Stimulated activated CD4-positive, alpha-beta T cell treated with anti-CD3 and anti-CD28 coated beads, Interleukin-15, amount 100 ng/mL, for 48 hours (primary cell): ENCODE results near the gene CABP1.
A peak's percentile ranks its signal among the peaks of the same experiment; 100 is the strongest.

Source experiments
- DNase-seq, 2 donors: peaks; one replicate each; pipeline ENCODE4 v3.0.0-alpha.2; 2020; ENCODE audit warnings: low read depth in 2 of 2

CABP1 gene

DNA sequence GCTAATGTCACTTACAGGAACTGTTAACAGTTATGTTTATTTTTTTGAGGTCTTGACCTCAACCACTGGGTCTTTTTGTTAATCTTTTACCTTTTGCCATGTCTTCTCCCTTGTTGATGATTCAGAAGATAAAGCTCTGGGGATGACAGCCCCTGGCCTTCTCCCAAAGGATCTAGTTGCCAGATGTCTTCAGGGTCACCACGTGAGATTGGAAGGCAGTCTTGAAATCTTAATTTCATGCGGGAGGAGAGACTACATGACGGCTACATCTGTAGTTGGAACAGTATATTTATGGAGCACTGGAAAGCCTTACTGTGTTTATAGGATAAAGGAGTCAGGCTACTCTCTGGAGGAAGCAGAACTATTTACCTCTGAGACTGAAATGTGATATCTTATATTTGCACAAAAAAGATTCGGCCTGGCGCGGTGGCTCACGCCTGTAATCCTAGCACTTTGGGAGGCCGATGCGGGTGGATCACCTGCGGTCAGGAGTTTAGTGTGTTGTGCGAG is 52.2 kb downstream of the CABP1 start:
- DNase-seq = no peak

GRCh38 chr12:120693848-120694247 is 53.4 kb downstream of the CABP1 start:
- no peak for DNase-seq

DNA sequence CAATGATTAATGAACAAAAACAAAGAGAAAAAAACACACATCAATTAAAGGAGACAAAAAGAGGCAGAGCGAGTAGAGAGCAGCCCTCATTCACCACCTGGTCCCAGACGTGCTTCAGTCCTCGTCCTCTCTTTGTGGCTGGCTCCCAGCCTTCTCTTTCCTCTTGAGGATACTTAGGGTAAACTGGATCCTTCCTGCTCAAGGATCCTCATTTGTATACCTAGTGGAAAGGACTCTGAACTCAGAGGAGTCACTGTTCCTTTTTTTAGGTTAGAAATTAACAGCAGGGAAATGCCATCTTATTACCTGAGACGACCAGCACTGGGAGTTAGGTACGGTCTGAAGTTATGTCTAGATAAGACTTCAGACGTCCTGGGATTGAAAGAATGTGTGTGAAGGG is 56.2 kb downstream of the CABP1 start:
- no peak for DNase-seq

DNA sequence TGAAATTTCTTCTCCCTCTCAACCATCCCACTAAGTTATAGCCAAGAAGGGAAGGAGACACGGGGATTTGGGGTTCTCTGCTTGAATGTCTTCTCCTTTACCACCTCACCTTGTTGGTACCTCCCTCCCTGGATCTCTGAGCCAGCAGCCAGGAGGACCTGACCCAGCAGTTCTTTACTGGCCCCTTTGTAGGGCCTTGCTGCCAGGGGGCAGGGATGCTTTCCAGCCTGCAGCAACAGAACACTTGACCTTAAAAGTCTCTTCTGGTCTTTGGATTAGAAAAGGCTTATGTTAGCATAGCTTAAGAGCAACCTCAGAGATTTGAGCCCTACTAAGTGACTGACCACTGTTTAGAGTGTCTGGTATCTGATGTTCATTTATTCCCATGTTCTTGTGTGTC is 56.9 kb downstream of the CABP1 start:
- DNase-seq = no peak

DNA sequence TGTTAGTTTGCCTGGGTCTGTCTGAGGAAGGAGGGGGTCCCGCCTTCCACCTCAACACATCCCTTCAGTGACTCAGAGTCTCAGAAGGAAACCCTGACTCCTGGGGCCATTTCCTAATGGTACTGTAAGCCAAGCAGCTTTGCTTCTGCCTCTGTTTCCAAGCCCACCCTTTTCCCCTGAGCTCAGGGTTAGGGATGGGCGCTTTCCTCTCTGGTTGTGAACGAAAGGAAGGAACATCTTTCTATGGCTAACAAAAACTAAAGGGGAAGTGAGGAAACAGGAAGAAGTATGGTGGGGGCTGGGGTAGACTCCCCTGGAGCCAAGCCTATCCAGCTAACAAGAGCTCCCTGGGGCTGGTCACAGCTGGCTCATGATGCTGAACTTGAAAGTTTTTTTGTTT is 58.2 kb downstream of the CABP1 start:
- DNase-seq = no peak

GRCh38 chr12:120699553-120699952 is 59.1 kb downstream of the CABP1 start:
- no peak for DNase-seq

GRCh38 chr12:120700886-120701285 is 60.5 kb downstream of the CABP1 start:
- DNase-seq = no peak

DNA sequence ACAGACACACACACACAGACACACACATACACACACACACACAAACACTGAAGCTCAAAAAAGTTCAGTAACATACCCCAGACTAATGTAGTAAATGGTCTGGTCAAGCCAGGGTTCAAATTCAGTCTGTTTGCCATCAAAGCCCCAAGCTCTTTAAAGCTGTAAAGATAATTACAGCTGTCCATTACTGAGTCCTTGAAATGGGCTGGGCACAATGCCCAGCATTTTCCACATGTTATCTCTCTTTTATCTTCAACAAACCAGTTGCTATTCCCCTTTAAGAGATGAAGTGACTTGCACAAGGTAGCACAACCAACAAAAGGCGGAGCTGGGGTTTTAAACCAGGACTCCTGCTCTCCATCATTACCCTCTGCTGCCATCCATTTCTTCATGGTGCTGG is 62.2 kb downstream of the CABP1 start:
- no peak for DNase-seq

DNA sequence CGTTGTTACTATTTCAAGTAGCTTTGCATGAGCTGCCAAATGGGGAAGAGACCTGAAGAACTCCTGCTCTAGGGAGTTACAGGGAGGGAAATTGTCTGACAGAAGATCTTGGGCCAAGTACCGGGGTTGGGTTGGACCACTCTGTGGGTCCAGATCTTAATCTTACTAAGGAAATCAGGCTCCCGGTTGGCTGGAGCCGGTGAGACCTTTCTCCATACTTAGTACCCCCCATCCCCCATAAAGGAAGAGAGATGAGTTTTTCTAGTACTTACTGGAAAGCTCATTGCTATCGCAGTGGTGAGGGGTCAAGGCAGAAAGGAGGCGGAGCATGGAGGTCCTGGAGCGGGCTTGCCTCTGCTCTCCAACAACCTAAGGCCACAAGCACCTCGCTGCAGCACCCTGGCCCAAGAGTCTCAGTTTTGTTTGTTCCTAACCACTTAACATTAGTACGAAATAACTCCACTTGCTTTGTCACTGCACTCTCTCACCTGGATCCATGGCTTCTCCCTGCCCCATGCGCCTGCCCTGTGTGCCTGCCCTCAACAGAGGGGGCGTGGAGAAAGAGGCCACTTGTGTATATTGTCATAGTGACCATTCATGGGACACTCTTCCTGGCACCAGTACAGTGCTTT is 63.0 kb downstream of the CABP1 start:
- DNase-seq = no peak

GRCh38 chr12:120705618-120706017 is 65.2 kb downstream of the CABP1 start:
- no peak for DNase-seq

GRCh38 chr12:120706029-120706428 is 65.6 kb downstream of the CABP1 start:
- no peak for DNase-seq

- DNase-seq = no peak
Measured at GRCh38 chr12:120708651-120709050, 68.2 kb downstream of the CABP1 start.

- peak; percentile 33 to 74 for DNase-seq
Measured at GRCh38 chr12:120710031-120710804, 69.8 kb downstream of the CABP1 start, which contains the start of gene UNC119B. Gene UNC119B (plus strand): TSS chr12:120710458. CDS start chr12:120710475, 17 bp downstream.

DNA sequence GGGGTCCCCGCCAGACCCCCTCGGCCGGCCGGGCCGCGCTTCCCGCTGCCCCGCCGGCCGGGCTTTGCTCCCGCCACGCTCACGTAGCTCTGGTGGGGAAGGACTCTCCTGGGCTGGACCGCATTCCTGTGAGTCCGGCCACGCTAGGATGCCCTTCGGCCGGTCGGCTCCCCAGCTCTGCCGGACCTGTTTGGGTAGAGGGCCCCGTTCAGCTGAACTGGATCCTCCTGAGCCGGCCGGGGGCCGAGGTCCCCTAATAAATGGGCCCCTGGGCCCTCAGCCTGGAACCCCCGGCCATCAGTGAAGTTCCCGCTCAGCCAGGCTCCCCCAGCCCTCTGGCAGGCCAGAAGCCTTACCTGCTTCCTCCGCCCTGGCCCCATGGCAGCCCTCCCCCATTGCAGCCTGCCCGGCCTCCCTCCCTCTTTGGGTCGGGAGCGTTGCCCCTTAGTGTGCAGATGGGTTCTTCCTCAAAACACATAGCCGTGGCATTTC is 70.4 kb downstream of the CABP1 start:
- DNase-seq = no peak

- no peak for DNase-seq
Measured at GRCh38 chr12:120711411-120711810, 71.0 kb downstream of the CABP1 start.

- DNase-seq = no peak
Measured at GRCh38 chr12:120712610-120713009, 72.2 kb downstream of the CABP1 start.

DNA sequence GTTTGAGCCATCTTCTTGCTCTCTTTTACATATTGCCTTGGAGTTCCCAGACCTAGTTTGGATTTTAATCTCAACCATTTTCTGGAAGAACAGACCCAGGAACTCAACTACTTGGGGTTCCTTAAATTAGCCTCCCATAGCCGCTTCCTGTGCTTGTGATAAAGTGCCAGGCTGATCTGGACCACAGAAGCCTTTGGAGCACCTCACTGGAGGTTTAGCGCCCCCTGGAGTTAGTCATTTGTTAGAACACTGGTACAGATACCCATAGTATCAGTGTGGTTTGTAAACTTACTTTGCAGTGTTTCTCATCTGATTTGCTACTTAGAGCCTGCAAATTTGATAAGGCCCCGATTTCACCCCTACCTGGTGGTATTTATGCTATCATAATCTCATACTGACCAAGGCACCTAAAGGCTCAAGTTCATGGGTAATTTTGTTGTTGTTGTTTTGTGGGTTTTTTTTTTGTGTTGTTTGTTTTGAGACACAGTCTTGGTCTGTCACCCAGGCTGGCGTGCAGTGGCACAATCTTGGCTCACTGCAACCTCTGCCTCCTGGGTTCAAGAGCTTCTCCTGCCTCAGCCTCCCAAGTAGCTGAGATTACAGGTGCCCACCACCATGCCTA is 73.5 kb downstream of the CABP1 start:
- peak; percentile 68 to 72 for DNase-seq
